B cell (primary cell): ENCODE results near the gene NPTXR.

Source experiments
- EZH2 ChIP-seq: IDR thresholded peaks from 2 replicates; pipeline ENCODE4 v1.6.1; 2012; ENCODE audit warnings: borderline replicate concordance, low read depth, mild to moderate bottlenecking, moderate library complexity, low read length; ENCODE audit not compliant: insufficient read depth, poor library complexity, severe bottlenecking
- TF ChIP-seq, protein P1 (sequence below): fragments of 200-600 bp; IDR thresholded peaks from one replicate; pipeline ENCODE4 v1.8.0; 2022; ENCODE audit warnings: antibody characterized with exemption, mild to moderate bottlenecking

DNA sequence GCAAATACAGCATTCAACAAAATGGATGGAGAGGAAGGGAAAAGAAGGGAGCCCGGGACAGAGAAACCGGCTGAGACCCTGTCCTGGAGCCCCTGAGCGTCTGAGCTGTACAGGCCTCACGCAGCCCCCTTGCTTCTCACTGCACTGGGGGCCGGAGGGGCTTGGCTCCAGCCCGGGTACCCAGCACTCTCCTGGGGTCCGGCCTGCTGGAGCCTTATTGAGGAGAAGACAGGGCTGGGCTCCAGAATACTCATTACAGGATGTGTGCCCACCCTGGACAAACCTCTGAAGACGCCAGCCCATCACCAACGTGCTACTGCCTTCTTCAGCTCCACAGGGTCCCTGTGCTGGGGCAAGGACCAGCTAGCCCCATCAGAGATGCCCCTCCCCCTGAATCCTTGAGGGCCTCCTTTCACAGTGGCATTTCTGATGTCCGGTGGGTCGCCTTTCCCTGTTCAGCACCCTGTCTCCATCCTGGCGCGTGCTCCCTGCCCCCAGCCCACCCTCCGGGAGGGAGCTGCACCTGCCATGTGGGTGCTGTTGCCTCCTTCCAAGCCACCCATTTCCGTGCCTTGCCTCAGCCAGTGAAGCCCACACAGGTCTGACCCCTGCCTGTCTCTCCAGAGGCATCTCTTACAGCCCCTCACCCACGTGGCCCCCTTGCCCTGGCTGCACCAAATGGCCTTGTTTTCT lies 73.4 kb downstream of the NPTXR start:
- TF ChIP-seq, protein P1, sequence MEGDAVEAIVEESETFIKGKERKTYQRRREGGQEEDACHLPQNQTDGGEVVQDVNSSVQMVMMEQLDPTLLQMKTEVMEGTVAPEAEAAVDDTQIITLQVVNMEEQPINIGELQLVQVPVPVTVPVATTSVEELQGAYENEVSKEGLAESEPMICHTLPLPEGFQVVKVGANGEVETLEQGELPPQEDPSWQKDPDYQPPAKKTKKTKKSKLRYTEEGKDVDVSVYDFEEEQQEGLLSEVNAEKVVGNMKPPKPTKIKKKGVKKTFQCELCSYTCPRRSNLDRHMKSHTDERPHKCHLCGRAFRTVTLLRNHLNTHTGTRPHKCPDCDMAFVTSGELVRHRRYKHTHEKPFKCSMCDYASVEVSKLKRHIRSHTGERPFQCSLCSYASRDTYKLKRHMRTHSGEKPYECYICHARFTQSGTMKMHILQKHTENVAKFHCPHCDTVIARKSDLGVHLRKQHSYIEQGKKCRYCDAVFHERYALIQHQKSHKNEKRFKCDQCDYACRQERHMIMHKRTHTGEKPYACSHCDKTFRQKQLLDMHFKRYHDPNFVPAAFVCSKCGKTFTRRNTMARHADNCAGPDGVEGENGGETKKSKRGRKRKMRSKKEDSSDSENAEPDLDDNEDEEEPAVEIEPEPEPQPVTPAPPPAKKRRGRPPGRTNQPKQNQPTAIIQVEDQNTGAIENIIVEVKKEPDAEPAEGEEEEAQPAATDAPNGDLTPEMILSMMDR: no peak
- TF ChIP-seq EZH2: no peak
